ENCODE data around the gene RASD2.

RASD2 gene

GRCh38 chr22:35601013-35601580, 60.5 kb downstream of the RASD2 start:
- no peak for DNase-seq

GRCh38 chr22:35601743-35602615, 61.3 kb downstream of the RASD2 start:
- peak in 1 of 58 donors; percentile 19 for DNase-seq

All from anterior cingulate cortex (tissue), 58 donors.